ENCODE results near the gene ENDOU.

- TF ChIP-seq CTCF (IDR thresholded peaks at IDR 0.05) (no peak), EP300 (IDR thresholded peaks at IDR 0.05) (no peak), POLR2A (IDR thresholded peaks at IDR 0.05) (no peak)
Observed at GRCh38 chr12:47744778-47745436, 19.6 kb upstream of the ENDOU start.

Data from gastroesophageal sphincter (tissue), 3 donors.